Activated CD8-positive, alpha-beta memory T cell treated with anti-CD3 and anti-CD28 coated beads, Interleukin-2, amount 10 ng/mL, durations not matched to agents 7 days and 5 days (primary cell): ENCODE data around the gene GEMIN2. TPM values are rescaled to one million over a fixed set of nuclear protein-coding genes. Genes with fewer than 3 reads are reported as not detected.

ENCODE experiments used
- ATAC-seq: fragments of 150-1000 bp; cut with Tn5 transposase; one replicate; pipeline ENCODE4 v1.10.0; 2021; ENCODE audit warnings: moderate library complexity
- CTCF ChIA-PET: fragments of 350-600 bp; sonication (Branson Sonifier 250); formaldehyde crosslinking; loops from one replicate; lab custom pipeline; 2021; ENCODE audit warnings: antibody characterized with exemption; lab: Charles Lee
- DNase-seq: peaks from one replicate; pipeline ENCODE4 v3.0.0-alpha.2; 2020
- H3K27ac Mint-ChIP-seq: one replicate; pipeline ENCODE4 v1.8.0; 2021; ENCODE audit warnings: mild to moderate bottlenecking, mixed read lengths
- H3K27me3 Mint-ChIP-seq: one replicate; pipeline ENCODE4 v1.8.0; 2021; ENCODE audit warnings: mixed read lengths
- H3K36me3 Mint-ChIP-seq: one replicate; pipeline ENCODE4 v1.8.0; 2021; ENCODE audit warnings: mild to moderate bottlenecking, mixed read lengths
- H3K4me1 Mint-ChIP-seq: one replicate; pipeline ENCODE4 v1.8.0; 2021; ENCODE audit warnings: mixed read lengths
- H3K4me3 Mint-ChIP-seq: one replicate; pipeline ENCODE4 v1.8.0; 2021; ENCODE audit warnings: mild to moderate bottlenecking, moderate library complexity, mixed read lengths
- H3K9me3 Mint-ChIP-seq: one replicate; pipeline ENCODE4 v1.8.0; 2022; ENCODE audit warnings: low read depth, mixed read lengths
- total RNA-seq, 2 experiments: library from RNA; stranded (reverse); gene quantifications; one replicate each; pipeline ENCODE4 v1.2.3, GENCODE V29; 2021

Gene GEMIN2
- total RNA-seq, 2 experiments from 2014 or later = 22.5 to 26.3 TPM

- Mint-ChIP-seq H3K27ac (no peak overlapping the region), H3K36me3 (peaks cover 29% of the 10 kb centered on the region), H3K27me3 (no peaks in the 10 kb centered on the region), H3K4me3 (no peak overlapping the region), H3K9me3 (no peaks in the 10 kb centered on the region), H3K4me1 (peaks cover 25% of the 10 kb centered on the region)
- no peak for ATAC-seq
- CTCF ChIA-PET = interaction anchor here (1.0 kb wide), 1 partner anchor 46 kb away, joined by 4 read pairs; no protein-coding TSS in a partner anchor
- DNase-seq = no peak
Observed at GRCh38 chr14:39185256-39186049, 71.3 kb downstream of the GEMIN2 start.

Other genes starting within 250 kb of the GEMIN2 start
- 10 to 100 TPM; 43.7 to 54.3 TPM for gene SEC23A, start 11.1 kb upstream of the GEMIN2 start, total RNA-seq
- gene TRAPPC6B, start 56.0 kb downstream of the GEMIN2 start, total RNA-seq = 10 to 100 TPM; 25.0 to 25.6 TPM
- gene PNN, start 60.9 kb downstream of the GEMIN2 start, total RNA-seq = 100 to 1,000 TPM in 1 of 2 experiments, 10 to 100 TPM in 1; 96.2 to 133 TPM
- gene MIA2, start 119.6 kb downstream of the GEMIN2 start, total RNA-seq = 10 to 100 TPM; 25.6 to 26.9 TPM